Measurements from ENCODE around the gene TBL1X.
"Not testable (repeated sequence)": the region's sequence is repeated elsewhere in the genome, so short reads cannot be mapped to it uniquely, and the experiment has no call there.

TBL1X gene

GRCh38 chrX:9747644-9748043 lies 282.8 kb downstream of the TBL1X start:
- in situ Hi-C loops (cut with HindIII; ENCODE audit: low pct_ligation_motif_present, low pct_unique_long_range_greater_than_20kb, low sequenced_read_pairs): no loop called here
- no peak for DNase-seq

GRCh38 chrX:9749146-9749692 lies 284.4 kb downstream of the TBL1X start:
- DNase-seq: no peak
- in situ Hi-C loops (cut with HindIII; ENCODE audit: low pct_ligation_motif_present, low pct_unique_long_range_greater_than_20kb, low sequenced_read_pairs): no loop called here

GRCh38 chrX:9757366-9757765 lies 292.5 kb downstream of the TBL1X start:
- DNase-seq: no peak
- in situ Hi-C loops (cut with HindIII; ENCODE audit: low pct_ligation_motif_present, low pct_unique_long_range_greater_than_20kb, low sequenced_read_pairs): no loop called here

GRCh38 chrX:9758021-9758638 lies 293.3 kb downstream of the TBL1X start:
- in situ Hi-C loops (cut with HindIII; ENCODE audit: low pct_ligation_motif_present, low pct_unique_long_range_greater_than_20kb, low sequenced_read_pairs): no loop called here
- no peak for DNase-seq

- in situ Hi-C loops (cut with HindIII; ENCODE audit: low pct_ligation_motif_present, low pct_unique_long_range_greater_than_20kb, low sequenced_read_pairs): no loop called here
- DNase-seq: no peak
Measured at GRCh38 chrX:9759337-9759736, 294.5 kb downstream of the TBL1X start.

- in situ Hi-C loops (cut with HindIII; ENCODE audit: low pct_ligation_motif_present, low pct_unique_long_range_greater_than_20kb, low sequenced_read_pairs): no loop called here
- DNase-seq: no peak
Measured at GRCh38 chrX:9765072-9765736, 300.3 kb downstream of the TBL1X start.

GRCh38 chrX:9765737-9766097 lies 300.9 kb downstream of the TBL1X start, which contains the start of gene GPR143:
GPR143 (minus strand) TSS chrX:9765847; CDS start chrX:9765817, 30 bp downstream.
- in situ Hi-C loops (cut with HindIII; ENCODE audit: low pct_ligation_motif_present, low pct_unique_long_range_greater_than_20kb, low sequenced_read_pairs): no loop called here
- DNase-seq: no peak

GRCh38 chrX:9767375-9767774 lies 302.5 kb downstream of the TBL1X start:
- no peak for DNase-seq
- in situ Hi-C loops (cut with HindIII; ENCODE audit: low pct_ligation_motif_present, low pct_unique_long_range_greater_than_20kb, low sequenced_read_pairs): no loop called here

- DNase-seq; in situ Hi-C loops (cut with HindIII; ENCODE audit: low pct_ligation_motif_present, low pct_unique_long_range_greater_than_20kb, low sequenced_read_pairs): not testable (repeated sequence)
Measured at GRCh38 chrX:9768321-9768839, 303.5 kb downstream of the TBL1X start.

- in situ Hi-C loops (cut with HindIII; ENCODE audit: low pct_ligation_motif_present, low pct_unique_long_range_greater_than_20kb, low sequenced_read_pairs): no loop called here
- no peak for DNase-seq
Measured at GRCh38 chrX:9770319-9770718, 305.5 kb downstream of the TBL1X start.

- in situ Hi-C loops (cut with HindIII; ENCODE audit: low pct_ligation_motif_present, low pct_unique_long_range_greater_than_20kb, low sequenced_read_pairs): no loop called here
- DNase-seq: no peak
Measured at GRCh38 chrX:9772943-9773342, 308.1 kb downstream of the TBL1X start.

- DNase-seq: no peak
- in situ Hi-C loops (cut with HindIII; ENCODE audit: low pct_ligation_motif_present, low pct_unique_long_range_greater_than_20kb, low sequenced_read_pairs): no loop called here
Measured at GRCh38 chrX:9775930-9776329, 311.1 kb downstream of the TBL1X start.

- DNase-seq: no peak
- in situ Hi-C loops (cut with HindIII; ENCODE audit: low pct_ligation_motif_present, low pct_unique_long_range_greater_than_20kb, low sequenced_read_pairs): no loop called here
Measured at GRCh38 chrX:9781941-9782340, 317.1 kb downstream of the TBL1X start.

- no peak for DNase-seq
Measured at GRCh38 chrX:9784332-9784731, 319.5 kb downstream of the TBL1X start.

GRCh38 chrX:9785254-9785943 lies 320.5 kb downstream of the TBL1X start:
- no peak for DNase-seq
- in situ Hi-C loops (cut with HindIII; ENCODE audit: low pct_ligation_motif_present, low pct_unique_long_range_greater_than_20kb, low sequenced_read_pairs): no loop called here

More at GRCh38 chrX:9784332-9784731, 319.5 kb downstream of the TBL1X start:
- in situ Hi-C loops (cut with HindIII; ENCODE audit: low pct_ligation_motif_present, low pct_unique_long_range_greater_than_20kb, low sequenced_read_pairs): no loop called here

GRCh38 chrX:9785944-9786797 lies 321.3 kb downstream of the TBL1X start, which contains the start of gene SHROOM2:
SHROOM2 (plus strand) TSS chrX:9786429; CDS start chrX:9786546, 117 bp downstream.
- in situ Hi-C loops (cut with HindIII; ENCODE audit: low pct_ligation_motif_present, low pct_unique_long_range_greater_than_20kb, low sequenced_read_pairs): no loop called here
- peak; percentile 10 for DNase-seq

- in situ Hi-C loops (cut with HindIII; ENCODE audit: low pct_ligation_motif_present, low pct_unique_long_range_greater_than_20kb, low sequenced_read_pairs): no loop called here
- peak; percentile 0 for DNase-seq
Measured at GRCh38 chrX:9786798-9787635, 322.2 kb downstream of the TBL1X start.
